Bronchial epithelial cell (primary cell): ENCODE data around the gene ADAM8. TPM values are rescaled to one million over a fixed set of nuclear protein-coding genes. Genes with fewer than 3 reads are reported as not detected.
A peak's percentile ranks its signal among the peaks of the same experiment; 100 is the strongest.

ENCODE experiments used
- DNase-seq: peaks from one replicate; pipeline ENCODE4 v3.0.0-alpha.2; 2010; ENCODE audit warnings: low read depth
- FAIRE-seq: peaks from 2 replicates; lab custom pipeline; 2011; peaks lifted over from hg19 to GRCh38; lab: Jason Lieb, UNC
- H3K27me3 ChIP-seq: 2 replicates; pipeline ENCODE4 v1.5.1; 2011; ENCODE audit warnings: low read length; ENCODE audit not compliant: control insufficient read depth, insufficient read depth
- H3K36me3 ChIP-seq: 2 replicates; pipeline ENCODE4 v1.5.1; 2011; ENCODE audit warnings: low read length; ENCODE audit not compliant: control insufficient read depth, insufficient read depth
- H3K4me3 ChIP-seq: 2 replicates; pipeline ENCODE4 v1.5.1; 2011; ENCODE audit warnings: mild to moderate bottlenecking, low read depth, low read length, control low read depth
- total RNA-seq: library from RNA; depleted of rRNA; stranded (reverse); fragments of >200 nt; gene quantifications from 2 replicates; pipeline ENCODE4 v1.2.1, GENCODE V29; 2014
- TF ChIP-seq, protein P1 (sequence below): IDR thresholded peaks from 2 replicates; pipeline ENCODE4 v1.5.1; 2011; ENCODE audit warnings: mild to moderate bottlenecking, moderate library complexity, low read length, control low read depth, inconsistent platforms; ENCODE audit not compliant: insufficient read depth, severe bottlenecking

The ADAM8 gene
- total RNA-seq, 1 donor from 2014 or later, result 34.2 TPM

DNA sequence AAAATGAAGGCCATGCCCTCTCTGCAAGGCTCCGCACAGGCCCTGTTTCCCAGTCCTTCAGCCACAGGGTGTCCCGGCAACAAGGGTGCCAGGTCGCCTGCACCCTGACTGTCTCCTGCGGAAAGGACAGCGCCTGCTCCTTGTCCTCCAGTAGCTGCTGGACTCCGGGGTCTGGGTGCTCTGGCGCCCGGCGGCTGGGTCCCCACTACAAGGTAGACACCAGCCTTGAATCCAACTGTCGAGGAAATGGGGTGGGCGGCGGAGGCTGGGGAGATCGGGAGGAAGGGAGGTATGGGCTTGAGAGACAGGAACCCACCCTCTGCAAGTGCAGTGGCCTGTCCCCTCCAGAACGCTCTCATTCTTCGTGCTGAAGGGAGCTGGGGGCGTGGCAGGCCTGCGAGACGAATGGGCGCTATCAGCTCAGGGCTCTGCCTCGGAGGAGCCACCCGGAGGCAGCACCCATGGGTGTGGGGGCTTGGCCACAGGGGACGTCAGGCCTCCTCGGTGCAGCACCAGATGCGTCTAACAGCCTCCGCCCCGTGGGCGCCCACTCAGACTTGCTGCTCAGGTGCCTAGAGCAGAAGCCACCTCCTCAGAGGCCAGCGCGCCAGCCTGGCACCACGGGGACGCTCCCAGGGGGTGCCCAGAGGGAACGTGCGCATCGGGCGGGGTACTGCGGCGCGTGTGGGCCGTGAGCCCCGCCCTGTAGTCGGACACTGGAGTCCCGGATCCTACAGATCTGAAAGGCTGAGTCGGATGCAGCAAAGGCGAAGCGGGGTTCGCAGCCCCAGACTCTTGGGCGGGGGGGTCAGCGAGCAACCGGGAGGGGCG, 15.6 kb downstream of the ADAM8 start:
- H3K36me3 ChIP-seq, result no peaks in the 10 kb centered on the region
- no peaks in the 10 kb centered on the region for H3K27me3 ChIP-seq
- FAIRE-seq (no peak), DNase-seq (no peak)
- TF ChIP-seq, protein P1, sequence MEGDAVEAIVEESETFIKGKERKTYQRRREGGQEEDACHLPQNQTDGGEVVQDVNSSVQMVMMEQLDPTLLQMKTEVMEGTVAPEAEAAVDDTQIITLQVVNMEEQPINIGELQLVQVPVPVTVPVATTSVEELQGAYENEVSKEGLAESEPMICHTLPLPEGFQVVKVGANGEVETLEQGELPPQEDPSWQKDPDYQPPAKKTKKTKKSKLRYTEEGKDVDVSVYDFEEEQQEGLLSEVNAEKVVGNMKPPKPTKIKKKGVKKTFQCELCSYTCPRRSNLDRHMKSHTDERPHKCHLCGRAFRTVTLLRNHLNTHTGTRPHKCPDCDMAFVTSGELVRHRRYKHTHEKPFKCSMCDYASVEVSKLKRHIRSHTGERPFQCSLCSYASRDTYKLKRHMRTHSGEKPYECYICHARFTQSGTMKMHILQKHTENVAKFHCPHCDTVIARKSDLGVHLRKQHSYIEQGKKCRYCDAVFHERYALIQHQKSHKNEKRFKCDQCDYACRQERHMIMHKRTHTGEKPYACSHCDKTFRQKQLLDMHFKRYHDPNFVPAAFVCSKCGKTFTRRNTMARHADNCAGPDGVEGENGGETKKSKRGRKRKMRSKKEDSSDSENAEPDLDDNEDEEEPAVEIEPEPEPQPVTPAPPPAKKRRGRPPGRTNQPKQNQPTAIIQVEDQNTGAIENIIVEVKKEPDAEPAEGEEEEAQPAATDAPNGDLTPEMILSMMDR, result no peak
- peak overlapping the region; percentile 55 for H3K4me3 ChIP-seq

DNA sequence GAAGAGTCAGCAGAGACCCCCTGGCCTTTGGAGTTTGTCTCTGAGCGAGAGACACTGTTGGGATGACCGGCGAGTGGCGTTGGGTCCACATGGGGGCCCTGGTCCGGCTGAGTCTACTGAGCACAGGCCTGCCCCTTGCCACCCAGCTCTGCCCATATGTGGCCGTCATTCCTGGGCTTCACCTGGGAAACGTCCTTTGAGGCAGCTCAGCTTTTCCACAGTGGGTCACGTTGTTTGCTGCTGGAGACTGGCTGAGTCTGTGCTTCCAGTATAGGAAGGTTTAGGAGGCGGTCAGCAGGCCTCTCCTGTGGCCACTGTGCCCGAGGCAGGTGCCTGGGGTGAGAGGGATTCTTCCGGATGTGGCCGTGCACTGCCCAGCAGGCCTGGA, 17.1 kb downstream of the ADAM8 start:
- H3K27me3 ChIP-seq, result no peaks in the 10 kb centered on the region
- DNase-seq (no peak), FAIRE-seq (no peak)
- H3K36me3 ChIP-seq, result no peaks in the 10 kb centered on the region
- TF ChIP-seq, protein P1, result no peak
- no peak overlapping the region for H3K4me3 ChIP-seq

DNA sequence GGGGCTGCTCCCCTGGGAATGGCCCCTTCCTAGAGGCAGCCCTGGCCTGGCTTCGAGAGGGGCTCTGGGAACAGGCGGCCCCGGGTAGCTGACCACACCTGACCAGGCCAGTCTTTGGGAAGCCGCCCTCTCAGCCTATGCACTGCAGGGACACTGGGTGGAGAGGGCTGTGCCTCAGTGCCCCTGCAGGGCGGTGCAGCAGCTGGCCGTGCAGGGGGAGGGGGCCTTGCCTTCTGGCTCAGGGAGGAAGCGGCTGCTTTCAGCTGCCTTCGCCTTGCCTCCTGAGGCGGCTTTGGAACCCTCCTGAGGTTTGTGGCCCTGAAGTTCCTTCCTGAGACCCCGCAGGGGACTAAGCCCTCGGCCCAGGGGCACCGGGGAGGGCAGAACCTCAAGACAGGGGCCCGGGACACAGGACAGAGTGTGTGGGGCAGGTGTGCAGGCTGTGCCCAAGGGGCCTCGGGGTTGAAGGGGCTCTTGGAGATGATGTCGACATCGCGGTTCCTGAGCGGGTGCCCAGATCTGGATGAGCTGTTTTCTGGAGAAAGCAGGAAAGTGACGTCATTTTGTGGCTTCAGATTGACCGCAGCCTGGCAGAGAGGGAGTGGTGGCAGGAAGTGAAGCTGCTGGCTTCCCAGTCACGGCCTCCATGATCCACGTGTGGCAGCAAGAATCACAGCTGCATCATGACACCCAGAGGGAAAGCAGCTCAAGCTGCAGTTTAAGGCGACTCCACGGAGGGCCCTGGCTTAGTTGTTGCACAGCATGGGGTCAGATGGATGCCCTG, 17.7 kb downstream of the ADAM8 start:
- TF ChIP-seq, protein P1, result no peak
- Histone ChIP-seq H3K36me3 (no peaks in the 10 kb centered on the region), H3K27me3 (no peaks in the 10 kb centered on the region), H3K4me3 (no peak overlapping the region)
- peak; percentile 99 for FAIRE-seq
- peak; percentile 99 for DNase-seq

DNA sequence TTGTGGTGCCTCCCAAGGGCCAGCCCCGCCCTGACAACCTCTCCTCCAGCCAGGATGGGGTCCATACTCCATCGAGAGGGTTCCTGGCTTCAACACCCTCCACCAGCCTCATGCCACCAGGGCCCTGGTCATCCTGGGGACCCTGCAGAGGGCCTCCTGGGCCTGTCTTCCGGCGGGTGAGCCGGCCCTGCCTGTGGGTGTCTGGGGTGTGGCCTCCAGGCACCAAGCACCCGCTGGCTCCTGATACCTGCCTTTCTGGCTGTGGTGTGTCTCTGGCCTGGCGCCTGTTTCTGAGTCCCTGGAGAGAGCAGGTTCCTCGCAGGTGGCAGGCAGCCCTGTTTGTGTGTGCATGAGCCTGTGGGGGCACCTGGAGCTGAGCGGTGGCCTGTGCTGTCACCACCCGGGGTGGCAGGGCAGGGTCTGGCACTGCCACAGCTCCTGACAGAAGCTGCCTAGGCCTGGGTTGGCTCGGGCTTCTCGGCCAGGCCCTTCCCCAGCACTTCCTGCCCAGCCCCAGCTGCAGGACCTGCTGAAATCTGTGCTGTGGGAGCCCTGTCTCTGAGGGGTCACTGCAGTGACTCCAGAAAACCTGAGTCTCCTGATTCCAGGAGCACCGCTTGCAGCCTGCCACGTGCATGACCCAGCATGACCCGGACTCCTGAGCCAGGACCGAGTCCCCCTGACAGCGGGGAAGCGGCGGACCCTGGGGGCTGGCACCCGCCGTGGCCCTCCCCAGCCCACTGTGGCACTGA, 18.4 kb downstream of the ADAM8 start:
- FAIRE-seq, result no peak
- H3K36me3 ChIP-seq, result no peaks in the 10 kb centered on the region
- DNase-seq, result peak; percentile 47
- no peak overlapping the region for H3K4me3 ChIP-seq
- TF ChIP-seq, protein P1, result no peak
- H3K27me3 ChIP-seq, result no peaks in the 10 kb centered on the region

DNA sequence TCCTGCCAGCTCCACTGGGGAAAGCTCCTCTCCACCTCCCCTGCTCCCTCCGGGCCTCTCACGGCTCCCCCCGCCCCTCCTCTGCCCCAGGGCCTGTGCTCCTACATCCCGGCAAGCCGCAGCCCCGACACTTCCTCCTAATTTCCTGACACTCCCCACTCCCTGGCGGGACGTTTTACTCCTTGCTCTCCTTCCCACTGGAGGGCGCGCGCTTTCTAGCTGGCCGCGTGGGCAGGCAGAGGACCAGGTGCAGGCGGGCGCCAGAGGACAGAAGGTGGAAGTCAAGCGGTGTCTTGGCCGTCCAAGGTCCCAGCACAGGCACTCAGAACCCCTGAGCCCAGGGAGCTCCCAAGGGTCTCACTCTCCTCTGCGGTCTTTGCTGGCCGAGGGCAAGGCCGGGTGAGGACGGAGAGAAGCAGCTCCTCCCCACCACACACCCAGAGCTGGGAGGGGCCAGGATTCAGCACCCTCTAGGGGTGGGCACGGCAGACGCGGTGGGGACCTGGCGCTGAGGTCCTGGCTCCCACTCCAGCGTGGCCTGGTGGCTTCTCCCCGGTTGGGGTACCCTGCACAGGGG, 19.1 kb downstream of the ADAM8 start:
- Histone ChIP-seq H3K27me3 (no peaks in the 10 kb centered on the region), H3K36me3 (no peaks in the 10 kb centered on the region), H3K4me3 (no peak overlapping the region)
- TF ChIP-seq, protein P1, result peak; percentile 55
- FAIRE-seq (no peak), DNase-seq (peak; percentile 42)
